GM19467 (cell line): ENCODE measurements around the gene POMGNT1.

Experiments used
- ATAC-seq: cut with Tn5 transposase; IDR thresholded peaks from one replicate; pipeline ENCODE4 v1.9.1; 2021; ENCODE audit warnings: mild to moderate bottlenecking, moderate library complexity; ENCODE audit not compliant: unreplicated experiment

POMGNT1 gene

DNA sequence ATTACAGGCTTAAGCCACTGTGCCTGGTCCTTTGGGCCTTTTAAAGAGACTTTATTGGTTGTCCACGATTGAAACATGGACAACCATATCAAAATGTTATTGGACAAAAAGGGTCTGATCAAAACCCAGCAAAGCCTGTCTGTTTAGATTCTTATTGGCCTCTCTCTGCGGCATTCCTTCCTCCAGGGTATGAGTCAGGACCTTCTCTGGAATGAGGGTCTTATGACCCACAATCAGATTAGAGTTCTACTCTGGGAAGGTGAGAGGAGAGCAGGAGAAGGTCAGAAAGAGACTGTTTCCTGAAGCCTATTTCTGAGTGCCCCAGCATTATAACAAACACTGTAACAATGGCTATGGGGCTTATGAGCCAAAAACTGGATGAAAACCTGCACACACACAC, 12.8 kb upstream of the POMGNT1 start:
- ATAC-seq: no peak

DNA sequence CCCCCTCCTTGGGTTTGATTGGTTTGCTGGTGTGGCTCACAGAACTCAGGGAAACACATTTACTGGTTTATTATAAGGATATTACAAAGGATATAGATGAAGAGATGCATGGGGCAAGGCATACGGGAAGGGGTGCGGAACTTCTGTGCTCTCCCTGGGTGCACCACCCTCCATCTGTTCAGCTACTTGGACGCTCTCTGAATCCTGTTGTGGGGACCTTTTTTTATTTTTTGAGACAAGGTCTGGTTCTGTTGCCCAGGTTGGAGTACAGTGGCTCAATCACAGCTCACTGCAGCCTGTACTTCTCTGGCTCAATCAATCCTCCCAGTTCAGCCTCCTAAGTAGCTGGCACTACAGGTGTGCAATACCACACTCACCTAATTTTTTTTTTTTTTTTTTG, 12.3 kb upstream of the POMGNT1 start:
- ATAC-seq: no peak

DNA sequence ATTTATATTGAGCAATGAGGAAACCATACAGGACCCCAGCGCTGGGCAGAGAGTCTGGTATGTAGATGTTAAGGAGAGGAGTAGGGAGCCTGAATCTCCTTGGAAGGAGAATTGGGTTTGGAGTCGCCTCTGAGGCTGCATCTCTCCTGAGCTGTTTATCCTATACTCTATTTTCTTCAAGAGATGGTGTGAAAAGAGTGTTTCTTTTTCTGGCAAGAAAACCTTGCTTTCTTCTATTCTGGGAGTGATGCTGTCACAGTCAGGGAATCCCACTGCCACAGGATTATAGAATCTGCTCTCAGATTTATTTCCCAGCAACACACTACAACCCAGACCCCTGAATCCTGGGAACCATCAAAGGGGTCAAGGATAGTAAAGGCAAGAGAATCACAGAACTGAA, 8.2 kb upstream of the POMGNT1 start:
- no peak for ATAC-seq

DNA sequence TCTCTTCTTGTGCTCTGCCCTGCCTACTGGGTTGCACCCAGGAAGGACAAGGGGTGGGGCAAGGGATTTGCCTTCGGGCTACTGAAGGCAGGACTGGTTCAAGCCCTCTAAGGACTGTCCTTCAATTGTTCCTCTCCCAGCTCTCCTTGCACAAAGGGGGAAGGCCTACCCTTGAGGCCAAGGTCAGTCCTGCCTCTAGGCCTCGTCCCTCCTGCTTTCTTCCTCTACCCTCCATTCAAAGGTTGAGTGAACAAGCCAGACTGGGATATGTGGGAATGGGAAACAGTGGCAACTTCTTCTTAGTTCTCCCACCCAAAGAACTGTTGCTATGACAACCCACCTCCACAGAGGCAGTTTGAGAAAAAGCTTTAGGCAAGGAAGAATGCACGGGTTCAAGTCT, 7.6 kb upstream of the POMGNT1 start:
- no peak for ATAC-seq

- no peak for ATAC-seq
Observed at GRCh38 chr1:46205141-46205540, 6.9 kb upstream of the POMGNT1 start.

DNA sequence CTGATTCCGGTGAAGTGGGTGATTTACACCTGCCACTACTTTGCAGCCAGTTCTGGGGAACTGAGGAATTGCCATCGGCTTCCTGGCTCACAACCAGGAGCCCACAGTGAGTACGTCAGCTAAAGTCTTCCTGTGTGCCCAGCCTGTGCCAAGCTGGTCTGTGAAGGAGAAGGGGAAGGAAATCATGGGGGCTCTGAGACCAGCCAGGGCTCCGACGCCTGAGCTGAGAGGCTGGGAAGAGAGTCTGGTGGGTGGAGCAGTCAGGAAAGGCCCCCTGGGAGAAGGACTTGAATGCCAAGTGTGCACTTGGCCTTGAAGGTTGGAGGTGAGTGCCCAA, 6.1 kb upstream of the POMGNT1 start:
- ATAC-seq: no peak

GRCh38 chr1:46203738-46204405, 5.6 kb upstream of the POMGNT1 start:
- no peak for ATAC-seq

- no peak for ATAC-seq
Observed at GRCh38 chr1:46199233-46199749, 1.1 kb upstream of the POMGNT1 start.

DNA sequence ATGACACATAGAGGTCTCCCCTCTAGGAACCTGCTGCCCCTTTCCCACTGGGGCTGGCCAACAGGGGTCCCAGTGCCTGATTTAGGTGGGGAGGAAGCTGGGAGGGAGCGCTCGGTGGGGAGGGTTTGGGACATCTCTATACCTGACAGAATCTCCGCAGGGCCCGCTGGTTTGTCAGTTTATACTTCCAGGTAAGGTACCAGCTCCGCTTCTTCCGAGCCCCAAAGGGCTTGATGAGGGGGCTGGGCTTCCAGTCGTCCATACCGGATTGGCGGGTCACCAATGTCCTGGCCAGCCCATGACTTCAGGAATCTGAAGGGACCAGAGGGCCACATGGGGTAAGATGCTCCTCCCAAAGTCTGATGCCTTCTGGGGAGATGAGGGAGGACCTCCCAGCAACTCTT, 672 bp downstream of the POMGNT1 start:
- ATAC-seq: no peak

- ATAC-seq: no peak
Observed at GRCh38 chr1:46196609-46197008, 1.6 kb downstream of the POMGNT1 start.

DNA sequence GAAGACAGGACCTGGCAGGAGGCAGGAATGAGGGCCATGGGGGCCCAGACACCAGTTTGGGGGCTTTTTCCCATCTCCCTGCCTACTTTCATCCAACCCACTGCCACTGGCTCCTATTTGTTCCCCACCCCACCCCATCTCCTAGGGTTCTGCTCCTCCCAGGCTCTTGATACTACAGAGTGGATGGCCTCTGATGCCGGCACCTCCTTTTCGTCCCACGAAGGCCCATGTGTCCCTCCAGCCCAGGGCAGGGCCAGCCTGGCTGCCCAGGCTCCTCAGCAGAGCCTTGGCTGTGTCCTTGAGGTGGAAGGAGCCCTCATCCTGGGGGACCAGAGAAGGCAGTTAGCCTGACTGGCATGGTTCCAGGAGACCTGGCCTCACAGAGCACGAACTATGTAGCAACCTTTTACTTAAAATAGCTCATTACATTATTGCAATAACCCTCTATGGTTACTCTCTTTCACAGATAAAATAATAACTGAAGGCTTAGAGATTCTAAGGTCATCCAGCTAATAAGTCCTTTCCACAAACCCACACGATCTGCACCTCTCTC, 3.5 kb downstream of the POMGNT1 start:
- no peak for ATAC-seq

- ATAC-seq: no peak
Observed at GRCh38 chr1:46193984-46194570, 4.2 kb downstream of the POMGNT1 start.

DNA sequence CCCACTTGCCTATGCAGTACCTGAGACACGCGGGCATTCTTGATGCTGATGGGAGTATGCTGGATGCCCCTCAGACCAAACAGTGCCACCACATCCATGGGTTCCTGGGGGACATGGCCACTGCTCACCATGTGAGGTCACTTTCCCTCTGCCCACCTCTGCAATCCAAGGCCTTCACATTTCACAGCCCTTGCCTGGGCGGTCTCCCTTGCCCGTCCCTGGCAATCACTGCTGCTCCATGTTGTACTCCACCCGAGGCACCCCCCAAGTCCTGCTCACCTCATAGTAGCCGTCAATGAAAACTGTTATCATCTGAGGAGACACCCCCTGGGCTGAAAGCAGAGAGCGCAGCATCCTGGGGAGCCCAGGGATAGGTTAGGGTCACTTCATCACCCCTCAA, 4.9 kb downstream of the POMGNT1 start:
- no peak for ATAC-seq

DNA sequence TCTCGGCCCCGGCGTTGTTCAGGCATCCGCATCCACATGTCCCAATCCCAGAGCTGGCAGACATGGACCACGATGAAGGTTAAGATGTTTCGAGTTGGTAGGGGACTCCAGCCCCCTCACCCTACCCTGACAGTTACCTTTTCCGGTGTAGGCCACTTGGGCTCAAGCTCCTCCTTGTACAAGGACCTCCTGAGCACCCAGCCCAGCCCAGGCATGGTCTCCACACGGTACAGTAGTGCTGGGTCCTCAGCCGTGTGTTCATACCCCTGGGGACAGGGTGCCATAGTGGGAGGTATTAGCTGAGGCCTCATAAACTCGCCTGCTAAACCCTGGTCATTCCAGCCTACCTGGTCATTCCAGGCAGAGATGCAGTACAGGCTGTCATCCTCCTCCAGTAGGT, 6.1 kb downstream of the POMGNT1 start:
- no peak for ATAC-seq

DNA sequence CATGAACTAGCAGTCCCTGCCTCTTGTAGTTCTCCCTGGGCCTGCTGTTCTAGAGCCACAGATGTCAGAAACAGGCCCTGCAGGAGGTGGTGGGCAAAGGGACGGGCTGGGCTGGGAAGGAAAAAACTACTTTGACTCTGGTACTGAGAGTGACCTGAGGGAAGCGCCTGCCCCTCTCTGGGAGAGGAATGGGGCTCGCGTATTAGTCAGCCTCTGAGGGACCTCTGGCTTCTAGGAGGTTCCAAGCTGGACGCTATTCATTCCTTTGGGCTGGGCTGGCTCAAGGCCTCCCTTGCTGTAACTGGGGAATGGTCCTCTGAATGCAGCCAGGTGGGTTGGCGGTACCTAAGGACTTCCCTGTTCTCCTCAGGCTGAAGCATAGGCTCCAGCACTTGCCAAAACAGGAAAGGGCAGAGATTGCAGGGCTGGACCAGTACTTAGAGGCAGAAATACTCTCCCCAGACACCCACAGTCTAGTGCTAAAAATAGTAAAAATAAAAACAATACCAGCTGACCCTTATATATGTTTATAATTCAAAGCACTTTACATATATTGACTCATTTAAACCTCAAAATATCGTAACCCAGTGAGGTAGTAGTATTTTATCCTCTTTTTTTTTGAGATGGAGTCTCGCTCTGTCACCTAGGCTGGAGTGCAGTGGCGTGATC, 7.1 kb downstream of the POMGNT1 start:
- no peak for ATAC-seq

DNA sequence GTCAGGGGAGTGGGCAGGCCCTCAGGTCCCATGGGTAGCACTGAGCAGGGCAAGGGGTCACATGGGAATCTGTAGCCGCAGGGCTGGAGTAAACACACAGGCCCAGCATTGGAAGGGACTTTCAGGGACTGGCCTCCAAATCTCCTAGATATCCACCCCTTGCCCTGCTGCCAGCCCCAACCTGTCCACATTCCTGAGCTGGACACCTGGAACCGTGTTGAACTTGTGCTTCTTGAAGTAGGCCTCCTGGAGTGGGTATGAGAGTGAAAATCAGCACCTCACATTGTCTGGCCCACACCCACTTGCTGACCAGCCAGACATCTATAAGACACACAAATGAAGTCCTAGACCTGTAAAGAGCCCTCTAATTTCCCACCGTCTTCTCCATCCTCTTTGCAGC, 7.7 kb downstream of the POMGNT1 start:
- ATAC-seq: no peak

DNA sequence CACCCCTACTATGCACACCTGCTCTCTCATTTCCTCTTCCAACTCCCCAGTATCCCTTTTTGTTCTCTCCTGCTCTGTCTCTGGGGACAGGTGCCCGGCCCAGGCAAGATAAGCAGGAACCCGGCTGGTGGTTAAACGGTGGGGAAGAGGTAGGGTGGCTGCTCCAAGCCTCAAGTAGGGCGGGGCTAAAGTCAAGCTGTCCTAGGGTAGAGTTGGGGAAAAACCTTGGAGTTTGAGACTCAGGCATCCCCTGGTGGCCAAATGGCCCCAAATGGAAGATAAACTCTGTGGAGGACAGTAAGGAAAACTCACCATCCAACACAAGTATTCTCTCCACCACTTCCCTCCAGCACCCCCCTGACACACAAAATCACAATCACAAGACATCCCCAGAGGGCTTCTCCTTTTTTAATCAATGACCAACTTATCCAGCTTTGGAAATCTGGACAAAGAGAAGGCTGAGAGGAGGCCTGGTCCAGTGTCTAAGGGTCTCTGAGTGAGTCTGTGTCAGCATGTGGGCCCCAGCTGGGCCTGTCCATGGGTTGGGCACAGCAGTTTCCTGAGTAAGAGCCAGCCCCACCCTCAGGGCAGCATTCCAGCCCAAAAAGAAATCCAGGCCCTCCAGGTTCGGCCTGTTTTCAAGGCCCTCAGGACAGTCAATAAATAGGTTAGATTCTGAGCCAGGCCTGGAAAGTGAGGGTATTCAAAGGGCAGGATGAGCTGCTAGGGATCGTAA, 9.8 kb downstream of the POMGNT1 start:
- no peak for ATAC-seq

GRCh38 chr1:46187106-46187869, 10.9 kb downstream of the POMGNT1 start:
- no peak for ATAC-seq

DNA sequence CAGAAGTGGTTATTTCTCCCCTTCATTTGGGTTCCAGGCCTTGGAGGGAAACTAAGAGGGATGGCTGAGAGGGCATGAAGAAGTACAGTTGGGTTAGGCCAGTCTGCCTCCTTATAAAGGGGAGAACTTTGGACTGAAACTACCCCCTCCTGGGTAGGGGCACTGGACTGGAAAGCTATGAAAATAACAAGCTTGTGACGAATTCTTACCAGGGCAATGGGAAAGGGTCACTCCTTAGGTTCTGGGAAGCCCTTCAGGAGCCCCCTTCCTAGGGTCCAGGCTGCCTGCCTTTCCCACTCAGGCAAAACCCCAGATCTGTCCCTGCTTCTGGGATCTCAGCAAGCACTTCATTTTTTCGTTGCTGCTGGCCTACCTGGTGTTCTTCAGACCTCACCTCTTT, 12.2 kb downstream of the POMGNT1 start:
- no peak for ATAC-seq

- no peak for ATAC-seq
Observed at GRCh38 chr1:46184920-46185658, 13.1 kb downstream of the POMGNT1 start.
